Upper lobe of left lung (tissue), 6 donors: ENCODE data around the gene MAPKBP1. TPM values are rescaled to one million over a fixed set of nuclear protein-coding genes. Genes with fewer than 3 reads are reported as not detected.

Experiments
- ATAC-seq, 2 donors: fragments of 200-7000 bp; cut with Tn5 transposase; one replicate each; pipeline ENCODE4 v1.9.1; 2022; ENCODE audit warnings: mild to moderate bottlenecking in 2 of 2, moderate library complexity in 2 of 2; ENCODE audit not compliant: low FRiP score in 2 of 2
- DNase-seq, 2 donors: peaks; one replicate each; pipeline ENCODE4 v3.0.0-alpha.2; 2019 to 2020
- H3K27ac ChIP-seq, 4 donors: fragments of 200-600 bp; sonication (generic); one replicate each; pipeline ENCODE4 v1.5.1; 2016 to 2019
- H3K27me3 ChIP-seq, 4 donors: fragments of 200-600 bp; sonication (generic); one replicate each; pipeline ENCODE4 v1.5.1; 2017 to 2019
- H3K36me3 ChIP-seq, 4 donors: fragments of 200-600 bp; sonication (generic); one replicate each; pipeline ENCODE4 v1.5.1; 2016 to 2019
- H3K4me1 ChIP-seq, 4 donors: fragments of 200-600 bp; sonication (generic); one replicate each; pipeline ENCODE4 v1.5.1; 2018 to 2019
- H3K4me3 ChIP-seq, 4 donors: fragments of 200-600 bp; sonication (generic); one replicate each; pipeline ENCODE4 v1.5.1; 2017 to 2019; ENCODE audit warnings: mild to moderate bottlenecking in 2 of 4, moderate library complexity in 1 of 4
- H3K9me3 ChIP-seq, 4 donors: fragments of 200-600 bp; sonication (generic); one replicate each; pipeline ENCODE4 v1.5.1; 2018 to 2019
- EP300 ChIP-seq, 4 donors: sonication (generic); formaldehyde crosslinking; IDR thresholded peaks; one replicate each; pipeline ENCODE4 v1.5.1; 2017; ENCODE audit warnings: antibody characterized with exemption in 4 of 4, control low read depth in 2 of 4
- POLR2A ChIP-seq, 4 donors: fragments of 450-650 bp; IDR thresholded peaks; one replicate each; pipeline ENCODE4 v1.5.1; 2016 to 2017; ENCODE audit warnings: antibody characterized with exemption in 4 of 4, mild to moderate bottlenecking in 2 of 4
- POLR2AphosphoS5 ChIP-seq, 2 donors: sonication (generic); formaldehyde crosslinking; IDR thresholded peaks; one replicate each; pipeline ENCODE4 v1.5.1; 2017; ENCODE audit warnings: antibody characterized with exemption in 2 of 2
- WGBS, 2 donors: methylation state at CpG; one replicate each; pipeline ENCODE4 v1.1.5; 2017 to 2018; 5-methylcytosine and 5-hydroxymethylcytosine counted together
- total RNA-seq, 6 donors: library from RNA; depleted of rRNA in 4 of 6; stranded (reverse); fragments of >200 nt in 4 of 6; gene quantifications; one replicate each; pipeline versions ENCODE4 v1.1.0 to v1.2.1, GENCODE V29; 2016 to 2021
- TF ChIP-seq, protein P1 (sequence below), 6 experiments: fragments of 450-650 bp in 4 of 6; fragments of 200-600 bp in 2 of 6; sonication (generic) in 2 of 6; IDR thresholded peaks; one replicate each; pipeline ENCODE4 v1.5.1; 2016 to 2019; ENCODE audit warnings: antibody characterized with exemption in 6 of 6
- donor health status: DM: no; HTN: no; CAD: no; lungs with moderate emphysema.
- donor health status: DM: no; HTN: yes; CAD: no; lungs with severe emphysema.

Gene MAPKBP1
- total RNA-seq, 6 donors from 2014 or later = 12.8 to 83.8 (median 26.8) TPM

DNA sequence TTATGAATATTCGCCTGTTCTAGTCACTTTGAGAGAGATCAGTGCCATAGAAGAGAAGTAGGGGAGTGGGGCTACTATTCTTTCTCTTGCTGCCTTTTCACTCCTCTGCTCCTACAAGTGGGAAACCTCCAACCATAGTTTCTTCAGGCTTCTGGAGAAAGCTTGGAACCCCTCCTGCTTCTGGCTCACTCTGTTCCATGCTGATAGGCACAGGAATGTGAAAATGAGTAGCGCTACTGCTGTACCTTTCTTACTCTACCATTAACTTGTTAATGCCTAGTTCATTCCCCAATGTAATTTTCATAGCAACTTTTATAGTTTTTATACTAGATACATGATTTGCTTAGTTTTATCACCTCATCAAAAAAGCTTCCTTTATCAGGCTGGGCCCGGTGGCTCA is 26.9 kb downstream of the MAPKBP1 start:
- Histone ChIP-seq H3K4me3 (no peak overlapping the region), H3K9me3 (no peaks in the 10 kb centered on the region), H3K4me1 (peaks cover 6 to 12% (median 10%) of the 10 kb centered on the region in 4 donors), H3K27me3 (no peaks in the 10 kb centered on the region), H3K27ac (no peak overlapping the region), H3K36me3 (peaks cover 0 to 17% (median 8%) of the 10 kb centered on the region in 4 donors)
- no peak for TF ChIP-seq POLR2AphosphoS5 (IDR thresholded peaks at IDR 0.05)
- TF ChIP-seq, protein P1, sequence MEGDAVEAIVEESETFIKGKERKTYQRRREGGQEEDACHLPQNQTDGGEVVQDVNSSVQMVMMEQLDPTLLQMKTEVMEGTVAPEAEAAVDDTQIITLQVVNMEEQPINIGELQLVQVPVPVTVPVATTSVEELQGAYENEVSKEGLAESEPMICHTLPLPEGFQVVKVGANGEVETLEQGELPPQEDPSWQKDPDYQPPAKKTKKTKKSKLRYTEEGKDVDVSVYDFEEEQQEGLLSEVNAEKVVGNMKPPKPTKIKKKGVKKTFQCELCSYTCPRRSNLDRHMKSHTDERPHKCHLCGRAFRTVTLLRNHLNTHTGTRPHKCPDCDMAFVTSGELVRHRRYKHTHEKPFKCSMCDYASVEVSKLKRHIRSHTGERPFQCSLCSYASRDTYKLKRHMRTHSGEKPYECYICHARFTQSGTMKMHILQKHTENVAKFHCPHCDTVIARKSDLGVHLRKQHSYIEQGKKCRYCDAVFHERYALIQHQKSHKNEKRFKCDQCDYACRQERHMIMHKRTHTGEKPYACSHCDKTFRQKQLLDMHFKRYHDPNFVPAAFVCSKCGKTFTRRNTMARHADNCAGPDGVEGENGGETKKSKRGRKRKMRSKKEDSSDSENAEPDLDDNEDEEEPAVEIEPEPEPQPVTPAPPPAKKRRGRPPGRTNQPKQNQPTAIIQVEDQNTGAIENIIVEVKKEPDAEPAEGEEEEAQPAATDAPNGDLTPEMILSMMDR (IDR thresholded peaks at IDR 0.05) = no peak
- TF ChIP-seq EP300 (IDR thresholded peaks at IDR 0.05) = no peak
- no peak for TF ChIP-seq POLR2A (IDR thresholded peaks at IDR 0.05)
- ATAC-seq = no peak
- DNase-seq = no peak
- 96 to 98% methylated on average over 3 of the region's 3 CpGs for WGBS, 2 donors

DNA sequence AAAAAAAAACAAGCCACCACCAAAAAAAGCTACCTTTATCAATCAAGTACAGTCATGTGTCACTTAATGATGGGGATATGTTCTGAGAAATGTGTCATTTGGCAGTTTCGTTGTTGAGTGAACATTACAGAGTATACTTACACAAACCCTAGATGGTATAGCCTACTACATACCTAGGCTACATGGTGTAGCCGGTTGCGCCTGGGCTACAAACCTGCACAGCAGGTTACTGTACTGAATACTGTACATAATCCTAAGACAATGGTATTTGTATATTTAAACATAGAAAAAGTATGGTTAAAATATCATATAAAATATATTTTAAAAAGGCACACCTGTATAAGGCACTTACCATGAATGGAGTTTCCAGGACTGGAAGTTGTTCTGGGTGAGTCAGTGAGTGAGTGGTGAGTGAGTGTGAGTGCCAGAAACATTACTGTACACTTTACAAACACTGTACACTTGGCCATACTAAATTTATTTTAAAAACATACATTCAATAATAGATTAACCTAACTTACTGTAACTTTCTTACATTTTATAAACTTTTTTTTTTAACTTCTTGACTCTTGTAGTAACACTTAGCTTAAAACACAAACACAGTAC is 27.7 kb downstream of the MAPKBP1 start:
- Histone ChIP-seq H3K4me1 (peaks cover 0 to 4% (median 3%) of the 10 kb centered on the region in 4 donors), H3K4me3 (no peak overlapping the region), H3K9me3 (no peaks in the 10 kb centered on the region), H3K36me3 (peaks cover 0 to 17% (median 8%) of the 10 kb centered on the region in 4 donors), H3K27me3 (no peaks in the 10 kb centered on the region), H3K27ac (no peak overlapping the region)
- DNase-seq (no peak), ATAC-seq (no peak)
- no peak for TF ChIP-seq POLR2A (IDR thresholded peaks at IDR 0.05)
- TF ChIP-seq POLR2AphosphoS5 (IDR thresholded peaks at IDR 0.05) = no peak
- TF ChIP-seq, protein P1 (IDR thresholded peaks at IDR 0.05) = no peak
- no peak for TF ChIP-seq EP300 (IDR thresholded peaks at IDR 0.05)
- 88 to 92% methylated on average over 3 of the region's 3 CpGs for WGBS, 2 donors

DNA sequence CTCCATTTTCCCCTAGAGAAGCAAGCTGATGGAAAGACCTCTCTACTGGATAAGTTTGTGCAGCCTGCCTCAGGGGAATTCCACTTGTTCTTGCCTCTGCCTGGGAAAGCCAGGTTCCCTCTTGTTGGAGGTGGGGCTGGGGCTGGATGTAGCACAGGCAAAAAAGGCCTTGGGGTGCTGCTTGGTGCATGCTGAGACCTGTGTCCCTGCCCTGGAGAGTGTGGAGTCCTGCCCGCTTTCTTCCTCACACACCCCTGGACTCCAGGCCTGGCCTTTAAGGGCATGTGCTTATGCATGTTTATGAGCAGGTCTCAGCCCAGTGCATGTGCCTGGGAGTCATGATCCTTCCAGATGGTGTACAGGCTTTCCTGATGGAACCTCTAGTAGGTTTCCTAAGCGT is 30.1 kb downstream of the MAPKBP1 start:
- 86 to 100% methylated on average over 1 to 2 of the region's 2 CpGs for WGBS, 2 donors
- H3K4me1 ChIP-seq = no peaks in the 10 kb centered on the region
- H3K9me3 ChIP-seq = no peaks in the 10 kb centered on the region
- DNase-seq (no peak), ATAC-seq (peak in 1 of 2 donors; percentile 31)
- H3K27ac ChIP-seq = no peak overlapping the region
- H3K4me3 ChIP-seq = no peak overlapping the region
- H3K36me3 ChIP-seq = peaks cover 0 to 17% (median 8%) of the 10 kb centered on the region in 4 donors
- TF ChIP-seq EP300 (IDR thresholded peaks at IDR 0.05) (no peak), POLR2AphosphoS5 (IDR thresholded peaks at IDR 0.05) (no peak), POLR2A (IDR thresholded peaks at IDR 0.05) (no peak)
- TF ChIP-seq, protein P1 (IDR thresholded peaks at IDR 0.05) = no peak
- no peaks in the 10 kb centered on the region for H3K27me3 ChIP-seq

DNA sequence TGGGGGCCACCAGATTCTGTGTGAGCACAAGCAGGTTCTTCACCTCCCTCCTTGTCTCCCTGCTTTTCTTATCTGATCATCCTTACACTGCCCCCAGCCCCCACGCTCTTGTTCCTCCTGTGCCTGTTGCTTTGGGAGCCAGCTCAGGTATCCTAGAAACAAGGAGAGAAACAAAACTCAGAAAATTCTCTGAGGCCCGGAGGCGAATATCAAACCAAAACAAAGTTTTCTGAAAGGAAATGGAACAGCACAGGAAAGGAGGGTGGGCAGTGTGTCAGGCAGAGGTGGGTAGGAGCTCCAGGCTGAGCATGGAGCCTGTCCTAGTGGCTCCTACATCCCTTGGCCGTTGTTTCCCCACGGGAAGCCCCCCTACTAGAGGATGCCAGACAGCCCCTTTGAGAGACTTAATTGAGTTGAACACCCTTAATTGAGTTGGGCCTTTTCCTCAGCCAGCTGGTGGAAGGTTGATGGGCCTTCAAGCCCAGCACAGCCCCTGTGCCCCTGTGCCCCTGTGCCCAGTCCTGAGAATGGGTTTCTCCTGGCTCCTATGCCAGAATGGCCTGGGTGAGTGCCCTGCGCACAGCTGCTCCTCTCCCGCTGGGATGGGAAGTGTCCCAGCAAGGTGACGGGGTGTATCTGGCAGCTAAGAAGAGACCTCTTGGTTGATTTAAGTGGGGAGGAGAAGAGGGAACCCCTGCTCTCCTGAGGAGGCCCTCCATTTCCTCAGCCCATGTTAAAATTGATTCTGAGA is 30.8 kb downstream of the MAPKBP1 start:
- H3K27ac ChIP-seq = no peak overlapping the region
- 70 to 81% methylated on average over 8 of the region's 8 CpGs for WGBS, 2 donors

DNA sequence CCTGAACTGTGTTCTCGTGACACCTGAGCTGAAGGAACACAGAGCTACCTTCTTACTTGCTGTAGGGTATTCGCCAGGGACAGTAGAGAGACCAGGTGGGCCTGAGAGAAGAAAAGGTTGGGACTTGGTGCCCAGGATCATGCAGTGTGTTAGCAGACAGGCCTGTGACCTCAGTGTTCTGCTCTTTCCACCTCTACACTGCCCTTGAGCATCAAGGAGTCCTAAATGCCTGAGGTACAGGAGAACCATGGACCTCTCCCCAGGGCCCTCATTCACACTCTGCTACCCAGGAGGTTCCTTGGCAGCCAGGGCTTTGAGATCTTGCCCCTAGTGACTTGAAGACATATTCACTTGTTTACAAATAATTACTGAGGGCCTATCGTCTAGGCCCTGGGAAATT is 31.4 kb downstream of the MAPKBP1 start:
- H3K4me1 ChIP-seq = no peaks in the 10 kb centered on the region
- no peak for ATAC-seq
- H3K27me3 ChIP-seq = no peaks in the 10 kb centered on the region
- 92 to 98% methylated on average over 3 of the region's 3 CpGs for WGBS, 2 donors
- peaks cover 0 to 13% (median 2%) of the 10 kb centered on the region in 4 donors for H3K36me3 ChIP-seq
- no peak for DNase-seq
- TF ChIP-seq POLR2A (IDR thresholded peaks at IDR 0.05) (no peak), EP300 (IDR thresholded peaks at IDR 0.05) (no peak), POLR2AphosphoS5 (IDR thresholded peaks at IDR 0.05) (no peak)
- TF ChIP-seq, protein P1 (IDR thresholded peaks at IDR 0.05) = no peak
- no peak overlapping the region for H3K4me3 ChIP-seq
- H3K27ac ChIP-seq = no peak overlapping the region
- H3K9me3 ChIP-seq = no peaks in the 10 kb centered on the region

More for the DNA sequence above, 30.8 kb downstream of the MAPKBP1 start:
- DNase-seq = no peak
- Histone ChIP-seq H3K27me3 (no peaks in the 10 kb centered on the region), H3K4me1 (no peaks in the 10 kb centered on the region), H3K9me3 (no peaks in the 10 kb centered on the region), H3K36me3 (peaks cover 0 to 17% (median 6%) of the 10 kb centered on the region in 4 donors), H3K4me3 (no peak overlapping the region)
- TF ChIP-seq EP300 (IDR thresholded peaks at IDR 0.05) (no peak), POLR2A (IDR thresholded peaks at IDR 0.05) (no peak), POLR2AphosphoS5 (IDR thresholded peaks at IDR 0.05) (no peak)
- ATAC-seq = no peak
